Measurements from ENCODE around the gene MORC3.
"Not testable (repeated sequence)": the region's sequence is repeated elsewhere in the genome, so short reads cannot be mapped to it uniquely, and the experiment has no call there.

MORC3 gene
- total RNA-seq = 74.4 to 179 (median 107) reads per million in 17 experiments

GRCh38 chr21:36319767-36320420 lies at the start of gene MORC3:
MORC3 (plus strand) TSS chr21:36320197; CDS start chr21:36320265, 68 bp downstream.
- peak; percentile 99 to 100 (median 100) for DNase-seq

GRCh38 chr21:36270786-36271695 lies 49.0 kb upstream of the MORC3 start:
- DNase-seq = not testable (repeated sequence)

- no peak for DNase-seq
Measured at GRCh38 chr21:36274128-36274527, 45.9 kb upstream of the MORC3 start.

GRCh38 chr21:36282568-36283230 lies 37.3 kb upstream of the MORC3 start:
- DNase-seq = no peak

- DNase-seq = not testable (repeated sequence)
Measured at GRCh38 chr21:36283231-36283622, 36.8 kb upstream of the MORC3 start.

- no peak for DNase-seq
Measured at GRCh38 chr21:36288651-36289243, 31.2 kb upstream of the MORC3 start.

- no peak for DNase-seq
Measured at GRCh38 chr21:36291509-36291908, 28.5 kb upstream of the MORC3 start.

GRCh38 chr21:36297406-36297937 lies 22.5 kb upstream of the MORC3 start:
- DNase-seq = peak; percentile 28 to 58 (median 46)

- peak; percentile 88 to 94 (median 90) for DNase-seq
Measured at GRCh38 chr21:36297938-36298572, 21.9 kb upstream of the MORC3 start.

- DNase-seq = no peak
Measured at GRCh38 chr21:36306872-36307534, 13.0 kb upstream of the MORC3 start.

- DNase-seq = no peak
Measured at GRCh38 chr21:36310016-36310415, 10.0 kb upstream of the MORC3 start.

GRCh38 chr21:36313446-36313845 lies 6.6 kb upstream of the MORC3 start:
- DNase-seq = not testable (repeated sequence)

- not testable (repeated sequence) for DNase-seq
Measured at GRCh38 chr21:36316045-36316444, 4.0 kb upstream of the MORC3 start.

GRCh38 chr21:36316872-36317484 lies 3.0 kb upstream of the MORC3 start:
- no peak for DNase-seq

GRCh38 chr21:36319406-36319766 lies 611 bp upstream of the MORC3 start:
- DNase-seq = not testable (repeated sequence)

GRCh38 chr21:36320421-36321324 lies 676 bp downstream of the MORC3 start:
- DNase-seq = peak; percentile 63 to 83 (median 74)

GRCh38 chr21:36321325-36322082 lies 1.5 kb downstream of the MORC3 start:
- DNase-seq = peak; percentile 43 to 61 (median 56)

- DNase-seq = no peak
Measured at GRCh38 chr21:36322083-36322424, 2.1 kb downstream of the MORC3 start.

- DNase-seq = peak; percentile 68 to 89 (median 76)
Measured at GRCh38 chr21:36323032-36323431, 3.0 kb downstream of the MORC3 start.
